GM19397 (cell line): Measurements from ENCODE around the gene CCL27.

ENCODE experiments used
- ATAC-seq: cut with Tn5 transposase; IDR thresholded peaks from one replicate; pipeline ENCODE4 v1.9.1; 2021; ENCODE audit warnings: mild to moderate bottlenecking, moderate library complexity; ENCODE audit not compliant: unreplicated experiment

The CCL27 gene

GRCh38 chr9:34628656-34629490, 33.6 kb downstream of the CCL27 start, which contains the start of gene ARID3C:
ARID3C (minus strand) TSS chr9:34629066; CDS start chr9:34628014, 1,052 bp downstream.
- no peak for ATAC-seq

GRCh38 chr9:34627716-34628655, 34.5 kb downstream of the CCL27 start:
- ATAC-seq, result no peak

GRCh38 chr9:34625186-34625486, 37.3 kb downstream of the CCL27 start:
- no peak for ATAC-seq

- no peak for ATAC-seq
Measured at GRCh38 chr9:34624475-34625185, 37.8 kb downstream of the CCL27 start.

GRCh38 chr9:34623374-34624235, 38.9 kb downstream of the CCL27 start:
- ATAC-seq, result no peak

- ATAC-seq, result peak; percentile 97
Measured at GRCh38 chr9:34620061-34620994, 42.1 kb downstream of the CCL27 start, which contains the start of gene DCTN3. DCTN3 (minus strand) TSS chr9:34620495; CDS start chr9:34620464, 31 bp downstream.

- ATAC-seq, result no peak
Measured at GRCh38 chr9:34615132-34615531, 47.3 kb downstream of the CCL27 start.

GRCh38 chr9:34612788-34613390, 49.6 kb downstream of the CCL27 start:
- ATAC-seq, result no peak
